ENCODE measurements around the gene BTBD17.

BTBD17 gene

DNA sequence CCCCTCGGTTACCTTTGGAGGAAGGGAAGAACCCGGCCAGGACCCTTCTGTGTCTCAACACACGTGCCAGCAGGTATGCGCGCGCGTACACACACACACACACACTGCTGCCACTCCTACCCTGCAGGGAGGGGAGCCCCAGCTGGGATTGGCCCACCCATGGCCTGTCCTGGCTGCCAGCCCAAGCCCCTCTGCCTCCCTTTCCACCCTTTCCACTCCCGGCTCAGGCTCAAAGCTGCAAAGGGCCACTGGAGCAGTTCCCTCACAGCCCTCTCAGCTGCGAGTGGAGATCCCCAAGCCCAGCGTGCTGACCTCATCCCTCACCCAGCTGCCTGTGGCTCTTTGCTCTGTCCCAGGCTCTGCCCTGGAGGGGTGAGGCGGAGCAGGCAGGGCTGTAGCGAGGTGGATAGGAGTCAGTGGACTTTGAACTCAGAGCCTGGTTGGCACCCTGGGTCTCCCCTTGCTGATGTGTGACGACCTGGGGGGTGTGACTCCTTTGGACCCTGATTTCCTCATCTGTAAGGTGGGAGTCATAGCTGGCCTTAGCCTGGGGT, 21.1 kb downstream of the BTBD17 start:
- H3K36me3 Mint-ChIP-seq (ENCODE audit: low read depth), result no peaks in the 10 kb centered on the region
- H3K27me3 Mint-ChIP-seq, result no peaks in the 10 kb centered on the region
- no peaks in the 10 kb centered on the region for H3K4me1 Mint-ChIP-seq (ENCODE audit: low read depth)
- H3K4me3 Mint-ChIP-seq, result no peak overlapping the region
- no peaks in the 10 kb centered on the region for H3K9me3 Mint-ChIP-seq
- H3K27ac Mint-ChIP-seq, result no peak overlapping the region
- no peak for DNase-seq

DNA sequence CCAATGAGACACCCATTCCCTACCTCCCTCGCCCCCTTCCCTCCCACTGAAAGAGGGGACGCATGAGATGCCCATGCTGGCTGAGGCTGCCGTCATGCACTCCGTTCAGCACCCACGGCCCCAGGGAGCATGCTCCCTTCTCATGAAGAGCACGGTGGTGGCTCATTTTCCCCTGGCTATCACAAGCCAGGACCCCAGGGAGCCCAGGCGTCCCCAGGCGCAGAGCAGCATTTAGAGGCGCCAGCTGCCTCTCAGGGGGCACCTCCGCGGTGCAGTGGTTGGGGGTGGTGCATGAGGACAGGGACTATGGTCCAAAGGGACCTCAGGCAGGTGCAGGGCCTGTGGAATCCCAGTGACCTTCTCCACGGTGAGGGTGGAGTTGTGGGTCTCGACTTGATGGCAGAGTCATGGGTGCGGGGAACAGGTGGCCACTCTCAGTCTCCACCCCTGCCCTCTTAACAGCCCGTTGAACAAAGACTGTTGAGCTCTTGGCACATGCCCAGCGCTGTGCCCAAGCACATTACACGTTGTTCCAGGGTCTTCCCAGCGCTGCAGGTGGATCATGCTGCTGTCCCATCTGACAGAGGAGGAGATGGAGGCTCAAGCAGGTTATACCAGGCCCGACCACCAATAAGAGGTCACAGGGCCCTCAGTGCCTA, 22.0 kb downstream of the BTBD17 start:
- Mint-ChIP-seq H3K4me1 (ENCODE audit: low read depth) (no peaks in the 10 kb centered on the region), H3K36me3 (ENCODE audit: low read depth) (no peaks in the 10 kb centered on the region), H3K27ac (no peak overlapping the region), H3K9me3 (no peaks in the 10 kb centered on the region), H3K27me3 (no peaks in the 10 kb centered on the region), H3K4me3 (no peak overlapping the region)
- DNase-seq, result no peak

DNA sequence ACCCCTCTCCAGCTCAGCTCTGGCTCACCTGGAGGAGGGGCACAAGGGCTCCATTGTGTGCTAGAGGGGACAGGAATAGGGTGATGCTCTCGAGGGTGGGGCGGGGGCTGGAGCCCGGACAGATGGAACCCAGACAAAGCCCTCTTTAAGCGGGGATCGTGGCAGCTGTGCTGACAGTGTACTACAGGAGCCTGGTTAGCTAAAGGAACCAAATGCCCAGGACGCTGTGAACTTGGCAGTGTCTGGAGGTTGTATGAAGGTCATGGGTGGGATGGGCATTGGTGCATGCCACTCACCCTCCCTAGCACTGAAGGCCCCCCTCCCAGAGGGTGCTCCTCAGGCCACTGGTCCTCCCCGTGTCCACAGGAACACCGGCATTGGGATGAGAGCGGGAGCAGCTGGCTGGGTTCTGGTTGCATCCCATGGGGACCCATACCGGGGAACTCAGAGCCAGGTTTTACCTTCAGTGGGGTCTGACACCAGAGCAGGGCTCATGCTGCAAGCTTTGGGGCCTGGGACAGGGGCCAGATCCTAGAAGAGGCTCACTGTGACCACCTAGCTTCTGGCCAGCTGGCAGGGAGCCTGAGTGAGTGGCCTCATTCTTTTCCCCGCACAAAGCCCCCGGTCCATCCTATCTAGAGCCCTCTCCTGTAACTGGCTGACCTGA, 23.7 kb downstream of the BTBD17 start:
- H3K27ac Mint-ChIP-seq, result no peak overlapping the region
- DNase-seq, result no peak
- H3K27me3 Mint-ChIP-seq, result no peaks in the 10 kb centered on the region
- H3K36me3 Mint-ChIP-seq (ENCODE audit: low read depth), result no peaks in the 10 kb centered on the region
- no peak overlapping the region for H3K4me3 Mint-ChIP-seq
- no peaks in the 10 kb centered on the region for H3K4me1 Mint-ChIP-seq (ENCODE audit: low read depth)
- H3K9me3 Mint-ChIP-seq, result no peaks in the 10 kb centered on the region

DNA sequence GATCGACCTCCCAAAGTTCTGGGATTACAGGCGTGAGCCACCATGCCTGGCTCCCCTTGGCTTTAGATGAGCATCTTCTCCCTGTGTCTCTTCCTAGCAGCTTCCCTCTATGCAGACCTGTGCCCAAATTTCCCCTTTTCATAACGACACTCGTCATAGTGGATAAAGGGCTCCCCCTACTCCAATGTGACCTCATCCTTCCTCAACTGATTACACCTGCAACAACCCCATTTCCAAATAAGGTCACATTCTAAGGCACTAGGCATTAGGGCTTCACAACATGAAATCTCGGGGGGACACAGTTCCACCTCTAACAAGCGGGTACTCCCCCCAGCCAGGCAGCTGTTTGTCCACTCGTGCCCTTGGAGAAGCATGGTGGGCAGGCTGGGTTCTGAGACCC, 25.4 kb downstream of the BTBD17 start:
- H3K27me3 Mint-ChIP-seq, result no peaks in the 10 kb centered on the region
- no peaks in the 10 kb centered on the region for H3K36me3 Mint-ChIP-seq (ENCODE audit: low read depth)
- no peaks in the 10 kb centered on the region for H3K4me1 Mint-ChIP-seq (ENCODE audit: low read depth)
- H3K9me3 Mint-ChIP-seq, result no peaks in the 10 kb centered on the region
- no peak overlapping the region for H3K27ac Mint-ChIP-seq
- no peak overlapping the region for H3K4me3 Mint-ChIP-seq
- no peak for DNase-seq

DNA sequence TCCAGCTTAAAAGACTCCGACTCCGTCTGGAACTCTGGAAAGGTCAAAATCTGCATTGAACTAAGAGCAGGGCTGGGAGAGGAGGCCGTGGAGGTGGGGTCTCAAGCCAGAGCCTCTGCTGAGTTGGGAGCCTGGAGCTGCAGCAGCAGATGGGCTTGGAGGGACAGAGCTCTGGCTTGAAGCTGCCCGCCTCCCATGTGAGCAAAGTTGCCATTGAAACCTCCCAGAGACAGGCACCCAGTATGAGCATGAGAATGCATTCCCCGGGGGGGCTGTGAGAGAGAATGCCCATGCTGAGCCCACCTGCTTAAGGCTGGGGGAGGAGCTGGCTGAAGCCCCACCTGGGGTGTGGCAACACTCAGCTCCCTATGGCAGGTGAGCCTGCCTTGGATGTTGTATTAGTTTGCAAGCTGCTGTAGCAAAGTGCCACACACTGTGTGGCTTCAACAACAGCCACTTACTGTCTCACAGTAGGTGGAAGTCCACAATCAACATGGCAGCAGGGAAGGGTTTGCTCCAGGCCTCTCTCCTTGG, 26.1 kb downstream of the BTBD17 start:
- no peaks in the 10 kb centered on the region for H3K4me1 Mint-ChIP-seq (ENCODE audit: low read depth)
- H3K27ac Mint-ChIP-seq, result no peak overlapping the region
- DNase-seq, result no peak
- no peaks in the 10 kb centered on the region for H3K9me3 Mint-ChIP-seq
- H3K4me3 Mint-ChIP-seq, result no peak overlapping the region
- no peaks in the 10 kb centered on the region for H3K27me3 Mint-ChIP-seq
- H3K36me3 Mint-ChIP-seq (ENCODE audit: low read depth), result no peaks in the 10 kb centered on the region

DNA sequence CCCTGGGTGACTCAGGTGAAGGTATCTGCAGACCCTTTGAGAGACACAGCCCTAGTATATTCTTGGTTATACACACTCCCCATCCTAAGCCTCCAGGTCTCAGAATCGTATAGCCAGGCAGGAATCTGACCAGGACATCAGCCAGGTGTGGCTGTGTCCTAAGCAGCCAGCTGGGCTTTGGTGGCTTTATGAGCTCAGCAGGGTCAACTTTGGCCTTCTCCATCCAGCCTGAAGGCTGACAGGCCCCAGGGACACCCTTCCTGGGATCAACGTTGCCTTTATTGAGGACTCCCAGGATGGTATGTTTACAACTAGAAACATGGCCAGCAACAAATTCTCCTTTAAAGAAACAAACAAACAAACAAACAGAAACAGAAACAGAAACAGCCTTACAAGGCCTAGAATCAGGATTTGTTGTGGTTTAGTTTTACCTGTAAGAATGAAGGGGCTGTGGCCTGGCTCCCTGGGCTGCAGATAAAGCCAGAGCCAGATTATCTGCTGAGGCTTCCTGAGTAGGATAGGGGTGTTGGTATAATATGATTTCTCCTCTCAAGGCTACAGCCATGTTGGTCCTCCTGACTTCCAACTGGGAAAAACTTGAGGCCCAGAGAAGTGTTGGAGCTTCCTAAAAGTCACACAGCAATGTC, 27.2 kb downstream of the BTBD17 start:
- Mint-ChIP-seq H3K4me1 (ENCODE audit: low read depth) (peaks cover 1% of the 10 kb centered on the region), H3K27ac (no peak overlapping the region), H3K9me3 (no peaks in the 10 kb centered on the region), H3K36me3 (ENCODE audit: low read depth) (no peaks in the 10 kb centered on the region), H3K27me3 (no peaks in the 10 kb centered on the region), H3K4me3 (no peak overlapping the region)
- DNase-seq, result no peak

DNA sequence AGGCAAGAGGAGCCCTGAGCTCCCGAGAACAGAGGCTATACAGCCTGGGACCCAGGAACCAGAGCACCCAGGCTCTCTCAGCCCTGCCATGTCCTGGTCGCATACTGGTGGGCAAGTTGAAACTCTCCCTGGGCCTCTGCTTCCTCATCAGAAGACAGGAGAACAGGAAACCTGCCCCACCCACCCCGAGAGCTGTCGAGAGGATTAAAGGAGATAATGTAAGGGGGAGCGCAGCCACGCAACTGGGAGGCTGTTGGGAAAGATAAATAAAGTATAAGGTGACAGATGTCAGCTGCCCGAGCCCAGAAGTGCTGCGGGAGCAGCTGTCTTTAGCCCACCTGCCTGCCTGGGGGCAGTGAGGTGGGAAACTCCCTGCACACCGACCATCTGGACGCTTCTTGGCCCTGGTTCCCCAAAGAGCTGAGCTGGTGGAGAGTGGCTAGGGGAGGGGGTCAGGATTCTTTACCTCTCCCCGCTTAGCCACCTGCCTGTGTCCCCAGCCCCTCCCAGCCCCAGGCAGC, 28.8 kb downstream of the BTBD17 start:
- H3K4me1 Mint-ChIP-seq (ENCODE audit: low read depth), result peaks cover 10% of the 10 kb centered on the region
- DNase-seq, result no peak
- no peaks in the 10 kb centered on the region for H3K9me3 Mint-ChIP-seq
- H3K4me3 Mint-ChIP-seq, result no peak overlapping the region
- H3K36me3 Mint-ChIP-seq (ENCODE audit: low read depth), result no peaks in the 10 kb centered on the region
- H3K27me3 Mint-ChIP-seq, result peaks cover 2% of the 10 kb centered on the region
- no peak overlapping the region for H3K27ac Mint-ChIP-seq

DNA sequence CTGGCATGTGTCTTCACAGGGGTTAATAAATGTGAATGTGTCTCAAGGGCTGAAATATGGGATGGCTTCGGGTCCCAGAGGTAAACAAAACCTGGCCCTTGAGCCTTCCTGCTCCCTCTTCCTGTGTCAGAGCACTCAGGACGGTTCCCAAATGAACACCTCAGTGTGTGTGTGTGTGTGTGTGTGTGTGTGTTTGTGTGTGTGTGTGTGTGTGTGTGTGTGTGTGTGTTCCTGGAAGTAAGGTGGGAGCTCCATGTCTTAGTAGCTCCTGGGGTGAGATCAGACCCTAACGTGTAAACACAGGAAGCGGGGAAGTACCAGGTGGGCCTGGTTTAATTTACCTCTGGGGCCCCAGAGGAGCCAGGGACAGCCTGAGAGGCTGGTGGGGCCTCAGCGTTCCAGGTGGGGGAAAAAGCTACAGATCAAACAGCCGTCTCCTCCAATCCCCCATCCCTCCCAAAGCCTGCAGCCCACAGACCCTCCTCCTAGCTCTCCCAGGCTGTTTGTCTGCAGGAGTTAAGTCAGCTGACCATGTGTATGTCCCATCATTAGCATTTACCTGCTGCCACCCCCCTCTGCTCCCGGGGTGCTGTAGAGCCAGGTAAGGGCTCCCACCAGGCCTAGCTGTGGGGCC, 29.5 kb downstream of the BTBD17 start:
- Mint-ChIP-seq H3K4me1 (ENCODE audit: low read depth) (peaks cover 10% of the 10 kb centered on the region), H3K4me3 (no peak overlapping the region), H3K27ac (no peak overlapping the region), H3K27me3 (peaks cover 8% of the 10 kb centered on the region), H3K36me3 (ENCODE audit: low read depth) (no peaks in the 10 kb centered on the region), H3K9me3 (no peaks in the 10 kb centered on the region)
- DNase-seq, result no peak

DNA sequence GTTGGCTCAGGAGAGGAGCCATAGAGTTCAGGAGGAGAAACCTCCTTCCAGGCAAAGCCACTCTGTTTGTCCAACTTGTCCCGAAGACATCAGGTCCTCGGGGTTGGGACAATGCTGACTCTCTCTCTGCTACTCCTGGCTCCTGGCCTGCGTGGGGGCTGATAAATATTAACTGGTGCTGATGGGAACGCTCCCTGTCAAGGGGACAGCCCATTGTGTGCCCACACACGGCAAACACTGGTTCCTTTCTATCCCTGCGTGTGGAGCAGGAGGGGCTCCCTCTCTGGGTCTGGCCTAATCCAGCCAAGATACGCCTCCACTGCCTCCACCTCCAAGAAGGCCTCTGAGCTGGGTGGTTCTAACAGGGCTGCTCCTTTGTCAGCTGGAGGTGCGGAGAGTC, 31.2 kb downstream of the BTBD17 start:
- Mint-ChIP-seq H3K27me3 (peaks cover 20% of the 10 kb centered on the region), H3K9me3 (no peaks in the 10 kb centered on the region), H3K4me3 (no peak overlapping the region), H3K4me1 (ENCODE audit: low read depth) (peaks cover 18% of the 10 kb centered on the region), H3K36me3 (ENCODE audit: low read depth) (no peaks in the 10 kb centered on the region), H3K27ac (no peak overlapping the region)
- DNase-seq, result no peak

DNA sequence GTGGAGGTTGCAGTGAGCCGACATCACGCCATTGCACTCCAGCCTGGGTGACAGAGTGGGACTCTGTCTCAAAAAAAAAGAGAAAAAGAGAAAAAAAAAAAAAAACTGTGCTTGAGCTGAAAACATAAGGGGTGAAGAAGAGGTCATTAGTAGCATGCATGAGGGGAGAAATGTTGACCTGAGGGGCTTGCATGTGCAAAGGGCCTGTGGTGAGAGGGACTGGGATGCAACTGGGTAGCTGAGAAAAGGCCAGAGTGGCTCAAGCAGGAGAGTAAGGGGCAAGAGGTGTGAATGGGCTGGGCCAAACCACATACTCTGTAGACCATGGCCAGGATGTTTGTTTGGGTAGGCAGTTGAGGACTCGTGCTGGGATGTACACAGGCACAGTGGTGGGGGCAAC, 32.3 kb downstream of the BTBD17 start:
- no peak for DNase-seq
- Mint-ChIP-seq H3K27me3 (peaks cover 30% of the 10 kb centered on the region), H3K4me1 (ENCODE audit: low read depth) (peaks cover 22% of the 10 kb centered on the region), H3K27ac (no peak overlapping the region), H3K4me3 (no peak overlapping the region), H3K9me3 (no peaks in the 10 kb centered on the region), H3K36me3 (ENCODE audit: low read depth) (no peaks in the 10 kb centered on the region)

DNA sequence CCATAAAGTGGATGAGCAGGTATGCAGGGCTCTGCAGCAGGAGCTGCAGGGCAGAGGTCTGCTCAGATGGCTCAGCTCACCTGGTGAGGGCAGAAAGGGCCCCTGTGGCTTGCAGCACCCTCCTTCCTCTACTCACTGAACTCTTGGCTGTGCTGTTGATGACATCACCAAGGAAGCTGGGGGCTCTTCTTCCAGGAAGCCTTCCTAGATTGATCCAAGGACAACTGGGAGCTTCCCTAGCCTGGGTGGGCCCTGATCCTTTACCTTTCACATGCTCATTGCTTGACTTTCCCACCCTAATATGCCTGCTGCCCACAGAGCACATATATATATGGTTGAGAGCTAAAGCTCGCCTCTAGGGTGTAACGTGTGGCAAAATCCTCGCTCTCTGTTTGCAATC, 33.2 kb downstream of the BTBD17 start:
- no peaks in the 10 kb centered on the region for H3K9me3 Mint-ChIP-seq
- no peaks in the 10 kb centered on the region for H3K36me3 Mint-ChIP-seq (ENCODE audit: low read depth)
- H3K4me1 Mint-ChIP-seq (ENCODE audit: low read depth), result peaks cover 22% of the 10 kb centered on the region
- H3K27me3 Mint-ChIP-seq, result peaks cover 34% of the 10 kb centered on the region
- no peak overlapping the region for H3K4me3 Mint-ChIP-seq
- H3K27ac Mint-ChIP-seq, result no peak overlapping the region
- DNase-seq, result no peak

DNA sequence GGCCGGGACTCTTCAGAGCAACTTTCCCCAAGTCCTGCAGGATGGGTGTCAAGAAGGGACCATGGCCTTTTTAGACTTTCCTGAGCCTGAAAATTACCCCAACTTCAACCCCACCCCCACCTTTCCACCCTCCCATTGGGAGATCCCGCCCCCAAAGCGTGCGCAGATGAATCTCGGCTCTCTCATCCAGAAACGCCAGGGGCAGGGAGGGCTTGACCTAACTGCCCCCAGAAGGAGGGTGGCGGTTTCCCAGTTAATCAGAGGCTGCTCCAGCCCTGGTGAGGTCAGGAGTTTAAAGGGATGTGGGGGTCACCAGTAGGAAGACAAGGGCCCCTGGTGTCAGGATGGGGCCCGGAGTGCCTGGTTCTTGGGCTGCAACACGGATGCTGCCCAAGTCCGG, 35.2 kb downstream of the BTBD17 start:
- no peaks in the 10 kb centered on the region for H3K36me3 Mint-ChIP-seq (ENCODE audit: low read depth)
- peaks cover 42% of the 10 kb centered on the region for H3K27me3 Mint-ChIP-seq
- H3K4me3 Mint-ChIP-seq, result peak overlapping the region; percentile 12
- DNase-seq, result no peak
- peaks cover 22% of the 10 kb centered on the region for H3K4me1 Mint-ChIP-seq (ENCODE audit: low read depth)
- H3K9me3 Mint-ChIP-seq, result no peaks in the 10 kb centered on the region
- H3K27ac Mint-ChIP-seq, result no peak overlapping the region

DNA sequence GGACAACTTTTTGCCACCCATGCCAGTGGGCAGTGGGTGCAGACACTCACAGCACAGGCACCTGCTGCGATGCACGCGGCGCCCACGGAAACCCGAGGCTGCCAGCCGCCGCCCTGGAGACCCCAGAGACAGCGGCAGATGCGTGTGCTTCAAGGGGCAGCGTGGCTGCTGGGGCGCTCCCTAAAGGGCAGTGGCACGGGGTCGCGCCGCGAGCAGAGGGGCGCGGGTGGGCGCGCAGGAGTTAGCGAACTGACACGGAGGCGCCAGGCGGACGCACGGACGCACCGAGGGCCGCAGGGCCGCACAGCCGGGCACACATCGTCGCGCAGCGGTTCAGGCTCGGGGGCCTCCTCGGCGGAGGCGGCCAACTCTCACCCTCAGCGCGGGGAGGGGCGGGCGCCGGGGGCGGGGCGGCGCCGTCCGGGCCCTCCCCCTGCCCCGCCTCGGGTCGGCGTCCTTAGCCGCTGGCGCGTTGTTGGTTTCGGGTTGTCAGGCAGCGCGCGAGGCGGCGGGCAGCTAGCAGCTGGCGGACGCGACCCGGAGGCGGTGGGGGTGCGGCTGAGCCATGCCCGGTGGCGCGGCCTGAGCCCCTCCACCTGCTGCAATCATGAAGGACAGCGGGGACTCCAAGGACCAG, 35.8 kb downstream of the BTBD17 start, which contains the start of gene KIF19:
Gene KIF19 (plus strand): TSS at position 484 of the 637 bp plus-strand sequence. CDS start 124 bp downstream, at position 608.
- Mint-ChIP-seq H3K4me1 (ENCODE audit: low read depth) (peaks cover 22% of the 10 kb centered on the region), H3K9me3 (no peaks in the 10 kb centered on the region), H3K27ac (no peak within 1 kb of the TSS), H3K27me3 (peaks cover 42% of the 10 kb centered on the region), H3K4me3 (peak within 1 kb of the TSS; percentile 12), H3K36me3 (ENCODE audit: low read depth) (no peaks in the 10 kb centered on the region)
- DNase-seq, result peak; percentile 73

DNA sequence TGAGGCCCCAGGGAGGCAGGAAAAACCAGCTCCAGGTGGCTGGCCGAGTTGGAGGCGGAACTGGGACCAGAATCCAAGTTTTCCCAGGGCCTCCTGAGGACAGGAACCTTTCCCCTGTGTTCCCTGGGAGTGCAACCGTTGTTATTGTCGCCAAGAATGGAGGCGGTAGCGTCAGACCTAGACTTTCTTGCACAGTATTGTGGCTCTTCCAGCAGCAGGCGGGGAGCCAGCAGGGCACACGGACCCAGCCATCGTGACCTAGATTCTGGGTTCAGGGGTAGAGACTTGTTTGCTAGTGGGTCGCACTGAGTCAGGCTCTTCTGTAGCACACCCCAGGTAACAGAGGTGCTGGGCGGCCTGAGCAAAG, 36.3 kb downstream of the BTBD17 start:
- Mint-ChIP-seq H3K27ac (no peak overlapping the region), H3K4me3 (no peak overlapping the region), H3K9me3 (no peaks in the 10 kb centered on the region), H3K36me3 (ENCODE audit: low read depth) (no peaks in the 10 kb centered on the region), H3K27me3 (peaks cover 42% of the 10 kb centered on the region), H3K4me1 (ENCODE audit: low read depth) (peaks cover 22% of the 10 kb centered on the region)
- no peak for DNase-seq

Data from activated T-cell treated with anti-CD3 and anti-CD28 coated beads, Interleukin-2, amount 50 U/mL, for 24 hours (primary cell).